Measurements from ENCODE around the gene TIAL1. TPM values are rescaled to one million over a fixed set of nuclear protein-coding genes. Genes with fewer than 3 reads are reported as not detected.

TIAL1 gene
- total RNA-seq, 3 donors from 2014 or later (not counting 1 experiment from before 2014, with no cell fraction given), result 195 to 227 (median 213) TPM

DNA sequence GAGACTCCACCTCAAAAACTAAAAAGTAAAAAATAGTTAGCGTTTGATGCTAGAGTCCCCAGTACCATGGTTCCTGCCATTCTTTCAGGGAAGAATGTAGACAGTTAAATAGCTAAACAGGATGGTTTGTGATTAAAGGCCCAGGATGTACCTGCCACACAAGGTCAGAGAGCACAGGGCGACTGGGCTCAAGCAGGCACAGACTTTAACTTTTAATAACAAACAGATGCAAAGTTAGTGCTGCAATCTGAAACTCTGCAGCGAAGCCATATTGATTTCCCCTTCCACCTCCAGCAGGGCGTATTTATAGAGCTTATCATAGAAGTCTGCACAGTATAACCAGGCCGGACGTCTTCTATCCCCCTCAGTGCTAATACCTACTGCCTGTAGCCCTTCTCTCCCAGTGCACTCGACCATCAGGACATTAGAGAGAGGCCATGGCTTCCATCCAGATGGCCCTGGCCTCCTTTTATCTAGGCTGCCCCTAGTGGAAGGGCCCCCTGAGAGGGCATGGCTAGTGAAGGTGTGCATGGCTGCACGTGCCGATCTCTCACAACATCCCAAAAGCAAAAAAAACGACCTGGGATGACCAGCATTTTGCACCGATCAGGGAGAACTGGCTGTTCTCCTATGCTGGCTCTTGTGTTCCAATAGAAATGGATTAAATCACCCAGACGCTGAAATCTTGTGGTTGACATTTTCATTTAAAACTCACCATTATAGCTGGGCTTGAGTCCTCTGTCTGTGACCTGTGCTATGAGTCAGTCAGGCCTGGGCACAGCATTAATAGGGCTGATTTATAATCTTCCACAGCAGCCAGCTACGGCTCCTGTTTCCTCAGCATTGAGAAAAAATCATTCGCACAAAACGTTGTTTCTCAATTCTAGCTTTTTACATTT lies 46.8 kb upstream of the TIAL1 start:
- Mint-ChIP-seq H3K9me3 (no peaks in the 10 kb centered on the region), H3K36me3 (no peaks in the 10 kb centered on the region), H3K27ac (no peak overlapping the region), H3K4me1 (peaks cover 15 to 16% of the 10 kb centered on the region in 2 donors), H3K27me3 (ENCODE audit: low read depth in 2 of 2) (peaks cover 10 to 22% of the 10 kb centered on the region in 2 donors), H3K4me3 (no peak overlapping the region)
- no peak overlapping the region for H3K4me3 ChIP-seq (ENCODE audit: low read length)
- no peak overlapping the region for H3K27ac ChIP-seq (ENCODE audit: low read length)
- intact Hi-C loops (cut with micrococcal nuclease), result no loop called here
- DNase-seq (no peak), ATAC-seq (no peak)
- peaks cover 15% of the 10 kb centered on the region for H3K4me1 ChIP-seq (ENCODE audit: control insufficient read depth, insufficient read depth, low read length)
- H3K9me3 ChIP-seq (ENCODE audit: control insufficient read depth, insufficient read depth, low read length), result no peaks in the 10 kb centered on the region
- no peaks in the 10 kb centered on the region for H3K27me3 ChIP-seq (ENCODE audit: control insufficient read depth, insufficient read depth, low read length)
- no peaks in the 10 kb centered on the region for H3K36me3 ChIP-seq (ENCODE audit: control insufficient read depth, insufficient read depth, low read length)
- TF ChIP-seq, protein P1, sequence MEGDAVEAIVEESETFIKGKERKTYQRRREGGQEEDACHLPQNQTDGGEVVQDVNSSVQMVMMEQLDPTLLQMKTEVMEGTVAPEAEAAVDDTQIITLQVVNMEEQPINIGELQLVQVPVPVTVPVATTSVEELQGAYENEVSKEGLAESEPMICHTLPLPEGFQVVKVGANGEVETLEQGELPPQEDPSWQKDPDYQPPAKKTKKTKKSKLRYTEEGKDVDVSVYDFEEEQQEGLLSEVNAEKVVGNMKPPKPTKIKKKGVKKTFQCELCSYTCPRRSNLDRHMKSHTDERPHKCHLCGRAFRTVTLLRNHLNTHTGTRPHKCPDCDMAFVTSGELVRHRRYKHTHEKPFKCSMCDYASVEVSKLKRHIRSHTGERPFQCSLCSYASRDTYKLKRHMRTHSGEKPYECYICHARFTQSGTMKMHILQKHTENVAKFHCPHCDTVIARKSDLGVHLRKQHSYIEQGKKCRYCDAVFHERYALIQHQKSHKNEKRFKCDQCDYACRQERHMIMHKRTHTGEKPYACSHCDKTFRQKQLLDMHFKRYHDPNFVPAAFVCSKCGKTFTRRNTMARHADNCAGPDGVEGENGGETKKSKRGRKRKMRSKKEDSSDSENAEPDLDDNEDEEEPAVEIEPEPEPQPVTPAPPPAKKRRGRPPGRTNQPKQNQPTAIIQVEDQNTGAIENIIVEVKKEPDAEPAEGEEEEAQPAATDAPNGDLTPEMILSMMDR (IDR thresholded peaks at IDR 0.05), result no peak
- 94% methylated on average over 15 of the region's 15 CpGs for WGBS (ENCODE audit: insufficient coverage)

DNA sequence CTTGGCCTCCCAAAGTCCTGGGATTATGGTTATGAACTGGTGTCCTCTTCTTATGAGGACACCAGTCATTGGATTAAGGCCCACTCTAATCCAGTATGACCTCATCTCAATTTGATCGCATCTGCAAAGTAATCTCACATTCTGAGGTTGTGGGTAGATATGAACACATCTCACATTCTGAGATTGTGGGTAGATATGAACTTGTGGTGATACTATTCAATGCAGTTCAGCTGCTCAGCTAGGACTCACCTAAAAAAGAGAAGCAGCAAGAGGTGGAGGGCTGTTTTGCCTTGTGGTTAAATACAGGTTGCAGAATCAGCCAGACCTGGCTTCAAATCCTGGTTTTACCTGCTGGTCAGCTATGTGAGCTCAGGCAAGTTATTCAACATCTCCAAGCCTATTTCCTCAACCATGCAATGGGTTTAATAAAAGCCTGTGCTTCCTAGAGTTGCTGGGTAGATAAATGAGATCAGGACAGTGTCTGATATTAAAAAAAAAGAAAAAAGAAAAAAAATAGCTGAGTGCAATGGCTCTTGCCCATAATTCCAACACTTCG lies 45.9 kb upstream of the TIAL1 start:
- intact Hi-C loops (cut with micrococcal nuclease), result no loop called here
- Mint-ChIP-seq H3K4me3 (no peak overlapping the region), H3K36me3 (no peaks in the 10 kb centered on the region), H3K4me1 (peaks cover 15 to 16% of the 10 kb centered on the region in 2 donors), H3K27ac (no peak overlapping the region), H3K27me3 (ENCODE audit: low read depth in 2 of 2) (peaks cover 10 to 22% of the 10 kb centered on the region in 2 donors), H3K9me3 (no peaks in the 10 kb centered on the region)
- no peaks in the 10 kb centered on the region for H3K9me3 ChIP-seq (ENCODE audit: control insufficient read depth, insufficient read depth, low read length)
- H3K27ac ChIP-seq (ENCODE audit: low read length), result no peak overlapping the region
- no peaks in the 10 kb centered on the region for H3K36me3 ChIP-seq (ENCODE audit: control insufficient read depth, insufficient read depth, low read length)
- TF ChIP-seq, protein P1 (IDR thresholded peaks at IDR 0.05), result no peak
- 61% methylated on average over 2 of the region's 2 CpGs for WGBS (ENCODE audit: insufficient coverage)
- DNase-seq (peak in 1 of 2 donors; percentile 70), ATAC-seq (peak; percentile 59 to 96 (median 87))
- H3K4me1 ChIP-seq (ENCODE audit: control insufficient read depth, insufficient read depth, low read length), result peaks cover 15% of the 10 kb centered on the region
- H3K27me3 ChIP-seq (ENCODE audit: control insufficient read depth, insufficient read depth, low read length), result no peaks in the 10 kb centered on the region
- H3K4me3 ChIP-seq (ENCODE audit: low read length), result no peak overlapping the region

DNA sequence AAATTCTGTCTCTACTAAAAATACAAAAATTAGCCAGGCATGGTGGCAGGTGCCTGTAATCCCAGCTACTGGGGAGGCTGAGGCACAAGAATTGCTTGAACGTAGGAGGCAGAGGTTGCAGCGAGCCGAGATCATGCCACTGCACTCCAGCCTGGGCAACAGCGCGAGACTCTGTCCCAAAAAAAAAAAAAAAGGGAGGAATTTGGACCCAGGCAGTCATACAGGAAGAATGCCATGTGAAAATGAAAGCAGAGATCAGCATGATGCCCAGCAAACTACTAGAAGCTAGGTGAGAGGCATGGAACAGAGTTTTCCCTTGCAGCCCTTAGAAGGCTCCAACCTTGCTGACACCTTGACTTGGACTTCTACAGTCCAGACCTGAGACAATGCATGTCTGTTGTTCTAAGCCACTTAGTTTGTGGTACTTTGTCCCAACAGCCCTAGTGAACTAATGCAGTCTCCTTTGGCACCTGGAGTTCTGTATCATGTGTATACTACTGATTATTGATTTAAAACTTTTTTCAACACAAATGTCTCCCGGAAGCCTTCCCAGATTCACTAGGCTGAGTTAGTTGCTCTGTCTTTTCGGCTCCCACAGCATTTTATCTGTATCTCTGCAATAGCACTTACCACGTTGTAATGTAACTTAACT lies 44.2 kb upstream of the TIAL1 start:
- no peaks in the 10 kb centered on the region for H3K27me3 ChIP-seq (ENCODE audit: control insufficient read depth, insufficient read depth, low read length)
- no peak overlapping the region for H3K4me3 Mint-ChIP-seq
- H3K36me3 ChIP-seq (ENCODE audit: control insufficient read depth, insufficient read depth, low read length), result no peaks in the 10 kb centered on the region
- no peak overlapping the region for H3K27ac Mint-ChIP-seq
- TF ChIP-seq, protein P1 (IDR thresholded peaks at IDR 0.05), result no peak
- H3K9me3 Mint-ChIP-seq, result no peaks in the 10 kb centered on the region
- ATAC-seq, result no peak
- no peak for DNase-seq
- intact Hi-C loops (cut with micrococcal nuclease), result no loop called here
- peaks cover 10 to 22% of the 10 kb centered on the region in 2 donors for H3K27me3 Mint-ChIP-seq (ENCODE audit: low read depth in 2 of 2)
- H3K27ac ChIP-seq (ENCODE audit: low read length), result no peak overlapping the region
- H3K4me1 Mint-ChIP-seq, result peaks cover 15 to 16% of the 10 kb centered on the region in 2 donors
- no peaks in the 10 kb centered on the region for H3K9me3 ChIP-seq (ENCODE audit: control insufficient read depth, insufficient read depth, low read length)
- H3K4me1 ChIP-seq (ENCODE audit: control insufficient read depth, insufficient read depth, low read length), result peaks cover 15% of the 10 kb centered on the region
- no peaks in the 10 kb centered on the region for H3K36me3 Mint-ChIP-seq
- no peak overlapping the region for H3K4me3 ChIP-seq (ENCODE audit: low read length)
- WGBS (ENCODE audit: insufficient coverage), result 95% methylated on average over 8 of the region's 8 CpGs

All from natural killer cell (primary cell).